ENCODE data around the gene TNPO2. TPM values are rescaled to one million over a fixed set of nuclear protein-coding genes. Genes with fewer than 3 reads are reported as not detected.

Gene TNPO2
- total and polyA plus RNA-seq, 2 of the 13 experiments (the other 11 are each of a cell fraction or from before 2014, with no cell fraction given), result 31.7 to 61.0 TPM

DNA sequence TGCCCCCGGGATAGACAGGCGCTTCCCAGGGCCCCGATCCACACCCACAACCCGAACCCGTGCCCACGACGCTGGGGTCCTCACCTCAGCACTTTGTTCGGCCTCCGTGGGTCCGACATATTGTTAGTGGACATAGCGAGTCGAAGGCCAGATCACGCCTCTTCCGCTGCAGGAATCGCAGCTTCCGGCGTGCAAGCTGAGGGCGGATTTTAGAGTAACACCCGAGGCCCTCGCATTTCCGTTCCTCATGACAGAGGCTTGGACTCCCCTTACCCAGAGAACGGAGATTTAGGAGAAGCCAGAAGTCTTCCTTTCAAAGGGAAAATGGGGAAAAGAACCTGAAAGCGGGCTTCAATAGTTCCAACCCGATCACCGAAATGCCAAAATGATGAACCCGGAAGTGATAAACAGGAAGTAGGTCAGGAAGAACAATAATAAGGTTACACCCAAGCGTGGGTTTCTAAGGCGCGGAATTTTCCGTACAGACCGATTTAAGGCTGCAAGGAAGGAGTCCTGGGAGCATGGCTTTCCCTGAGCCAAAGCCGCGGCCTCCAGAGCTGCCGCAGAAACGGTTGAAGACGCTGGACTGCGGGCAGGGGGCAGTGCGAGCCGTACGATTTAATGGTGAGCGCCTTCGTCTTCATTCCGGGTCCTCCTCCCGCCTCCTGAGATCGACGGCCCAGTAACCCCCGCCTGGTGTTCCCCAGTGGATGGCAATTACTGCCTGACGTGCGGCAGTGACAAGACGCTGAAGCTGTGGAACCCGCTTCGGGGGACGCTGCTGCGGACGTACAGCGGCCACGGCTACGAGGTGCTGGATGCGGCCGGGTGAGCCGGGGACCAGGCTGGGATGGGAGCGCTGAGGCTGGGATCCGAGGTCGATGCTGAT lies 54.2 kb downstream of the TNPO2 start (continued):
- TF ChIP-seq, protein P1, sequence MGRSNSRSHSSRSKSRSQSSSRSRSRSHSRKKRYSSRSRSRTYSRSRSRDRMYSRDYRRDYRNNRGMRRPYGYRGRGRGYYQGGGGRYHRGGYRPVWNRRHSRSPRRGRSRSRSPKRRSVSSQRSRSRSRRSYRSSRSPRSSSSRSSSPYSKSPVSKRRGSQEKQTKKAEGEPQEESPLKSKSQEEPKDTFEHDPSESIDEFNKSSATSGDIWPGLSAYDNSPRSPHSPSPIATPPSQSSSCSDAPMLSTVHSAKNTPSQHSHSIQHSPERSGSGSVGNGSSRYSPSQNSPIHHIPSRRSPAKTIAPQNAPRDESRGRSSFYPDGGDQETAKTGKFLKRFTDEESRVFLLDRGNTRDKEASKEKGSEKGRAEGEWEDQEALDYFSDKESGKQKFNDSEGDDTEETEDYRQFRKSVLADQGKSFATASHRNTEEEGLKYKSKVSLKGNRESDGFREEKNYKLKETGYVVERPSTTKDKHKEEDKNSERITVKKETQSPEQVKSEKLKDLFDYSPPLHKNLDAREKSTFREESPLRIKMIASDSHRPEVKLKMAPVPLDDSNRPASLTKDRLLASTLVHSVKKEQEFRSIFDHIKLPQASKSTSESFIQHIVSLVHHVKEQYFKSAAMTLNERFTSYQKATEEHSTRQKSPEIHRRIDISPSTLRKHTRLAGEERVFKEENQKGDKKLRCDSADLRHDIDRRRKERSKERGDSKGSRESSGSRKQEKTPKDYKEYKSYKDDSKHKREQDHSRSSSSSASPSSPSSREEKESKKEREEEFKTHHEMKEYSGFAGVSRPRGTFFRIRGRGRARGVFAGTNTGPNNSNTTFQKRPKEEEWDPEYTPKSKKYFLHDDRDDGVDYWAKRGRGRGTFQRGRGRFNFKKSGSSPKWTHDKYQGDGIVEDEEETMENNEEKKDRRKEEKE (IDR thresholded peaks at IDR 0.05), result no peak
- no peak for TF ChIP-seq NONO (IDR thresholded peaks at IDR 0.05)
- peak; percentile 74 for TF ChIP-seq NONO (CRISPR knock-in tag; conservative IDR thresholded peaks at IDR 0.05)
- peak; percentile 48; the same call in 1 of the 2 replicates for TF ChIP-seq ZSCAN31 (CRISPR knock-in tag; IDR thresholded peaks at IDR 0.05; ENCODE audit: low read depth)
- TF ChIP-seq MAZ (IDR thresholded peaks at IDR 0.05; ENCODE audit: borderline replicate concordance, low read depth, low read length), result no peak
- peak; percentile 53; the same call in 1 of the 2 replicates for TF ChIP-seq MAZ (CRISPR knock-in tag; IDR thresholded peaks at IDR 0.05; ENCODE audit: low read depth)
- TF ChIP-seq, protein P2, sequence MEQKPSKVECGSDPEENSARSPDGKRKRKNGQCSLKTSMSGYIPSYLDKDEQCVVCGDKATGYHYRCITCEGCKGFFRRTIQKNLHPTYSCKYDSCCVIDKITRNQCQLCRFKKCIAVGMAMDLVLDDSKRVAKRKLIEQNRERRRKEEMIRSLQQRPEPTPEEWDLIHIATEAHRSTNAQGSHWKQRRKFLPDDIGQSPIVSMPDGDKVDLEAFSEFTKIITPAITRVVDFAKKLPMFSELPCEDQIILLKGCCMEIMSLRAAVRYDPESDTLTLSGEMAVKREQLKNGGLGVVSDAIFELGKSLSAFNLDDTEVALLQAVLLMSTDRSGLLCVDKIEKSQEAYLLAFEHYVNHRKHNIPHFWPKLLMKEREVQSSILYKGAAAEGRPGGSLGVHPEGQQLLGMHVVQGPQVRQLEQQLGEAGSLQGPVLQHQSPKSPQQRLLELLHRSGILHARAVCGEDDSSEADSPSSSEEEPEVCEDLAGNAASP (CRISPR knock-in tag; IDR thresholded peaks at IDR 0.05; ENCODE audit: borderline replicate concordance), result no peak; the same call in 1 of the 2 replicates
- no peak for TF ChIP-seq ZNF75D (CRISPR knock-in tag; IDR thresholded peaks at IDR 0.05; ENCODE audit: borderline replicate concordance)
- no peak for TF ChIP-seq MTF1 (CRISPR knock-in tag; IDR thresholded peaks at IDR 0.05)
- peak; percentile 100 for TF ChIP-seq ASH2L (IDR thresholded peaks at IDR 0.05; ENCODE audit: insufficient read length, low read depth, low read length)
- TF ChIP-seq HDAC2 (CRISPR knock-in tag; IDR thresholded peaks at IDR 0.05), result 0 out of 2 replicates have a peak, but pooled peaks have one; percentile 44
- TF ChIP-seq XRCC5 (optimal IDR thresholded peaks at IDR 0.05; ENCODE audit: low read length), result peak; percentile 81
- TF ChIP-seq ZNF337 (CRISPR knock-in tag; IDR thresholded peaks at IDR 0.05; ENCODE audit: borderline replicate concordance, low read depth), result 0 out of 2 replicates have a peak, but pooled peaks have one; percentile 44
- TF ChIP-seq ZNF7 (CRISPR knock-in tag; IDR thresholded peaks at IDR 0.05), result no peak
- peak; percentile 88 for TF ChIP-seq KMT2B (CRISPR knock-in tag; IDR thresholded peaks at IDR 0.05)
- TF ChIP-seq PCBP2 (optimal IDR thresholded peaks at IDR 0.05; ENCODE audit: low read depth, low read length, poor library complexity, severe bottlenecking), result peak; percentile 39
- TF ChIP-seq, protein P3, sequence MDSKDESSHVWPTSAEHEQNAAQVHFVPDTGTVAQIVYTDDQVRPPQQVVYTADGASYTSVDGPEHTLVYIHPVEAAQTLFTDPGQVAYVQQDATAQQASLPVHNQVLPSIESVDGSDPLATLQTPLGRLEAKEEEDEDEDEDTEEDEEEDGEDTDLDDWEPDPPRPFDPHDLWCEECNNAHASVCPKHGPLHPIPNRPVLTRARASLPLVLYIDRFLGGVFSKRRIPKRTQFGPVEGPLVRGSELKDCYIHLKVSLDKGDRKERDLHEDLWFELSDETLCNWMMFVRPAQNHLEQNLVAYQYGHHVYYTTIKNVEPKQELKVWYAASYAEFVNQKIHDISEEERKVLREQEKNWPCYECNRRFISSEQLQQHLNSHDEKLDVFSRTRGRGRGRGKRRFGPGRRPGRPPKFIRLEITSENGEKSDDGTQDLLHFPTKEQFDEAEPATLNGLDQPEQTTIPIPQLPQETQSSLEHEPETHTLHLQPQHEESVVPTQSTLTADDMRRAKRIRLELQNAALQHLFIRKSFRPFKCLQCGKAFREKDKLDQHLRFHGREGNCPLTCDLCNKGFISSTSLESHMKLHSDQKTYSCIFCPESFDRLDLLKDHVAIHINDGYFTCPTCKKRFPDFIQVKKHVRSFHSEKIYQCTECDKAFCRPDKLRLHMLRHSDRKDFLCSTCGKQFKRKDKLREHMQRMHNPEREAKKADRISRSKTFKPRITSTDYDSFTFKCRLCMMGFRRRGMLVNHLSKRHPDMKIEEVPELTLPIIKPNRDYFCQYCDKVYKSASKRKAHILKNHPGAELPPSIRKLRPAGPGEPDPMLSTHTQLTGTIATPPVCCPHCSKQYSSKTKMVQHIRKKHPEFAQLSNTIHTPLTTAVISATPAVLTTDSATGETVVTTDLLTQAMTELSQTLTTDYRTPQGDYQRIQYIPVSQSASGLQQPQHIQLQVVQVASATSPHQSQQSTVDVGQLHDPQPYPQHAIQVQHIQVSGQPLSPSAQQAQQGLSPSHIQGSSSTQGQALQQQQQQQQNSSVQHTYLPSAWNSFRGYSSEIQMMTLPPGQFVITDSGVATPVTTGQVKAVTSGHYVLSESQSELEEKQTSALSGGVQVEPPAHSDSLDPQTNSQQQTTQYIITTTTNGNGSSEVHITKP (CRISPR knock-in tag; IDR thresholded peaks at IDR 0.05; ENCODE audit: low read depth), result no peak
- TF ChIP-seq ZNF780A (CRISPR knock-in tag; IDR thresholded peaks at IDR 0.05), result no peak
- no peak for TF ChIP-seq STAT5B (CRISPR knock-in tag; IDR thresholded peaks at IDR 0.05)
- TF ChIP-seq, protein P4, sequence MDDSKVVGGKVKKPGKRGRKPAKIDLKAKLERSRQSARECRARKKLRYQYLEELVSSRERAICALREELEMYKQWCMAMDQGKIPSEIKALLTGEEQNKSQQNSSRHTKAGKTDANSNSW (CRISPR knock-in tag; IDR thresholded peaks at IDR 0.05; ENCODE audit: borderline replicate concordance), result no peak
- no peak for TF ChIP-seq ZSCAN25 (CRISPR knock-in tag; IDR thresholded peaks at IDR 0.05)
